K562 (cell line): Measurements from ENCODE around the gene PFAS. TPM values are rescaled to one million over a fixed set of nuclear protein-coding genes. Genes with fewer than 3 reads are reported as not detected.
A peak's percentile ranks its signal among the peaks of the same experiment; 100 is the strongest.

ENCODE experiments used
- BRD4 ChIP-seq: fragments of 200-600 bp; sonication (generic); IDR thresholded peaks from 2 replicates; pipeline ENCODE4 v1.6.1; 2017; ENCODE audit warnings: inconsistent platforms
- ELF2 ChIP-seq: fragments of 250-450 bp; sonication (Bioruptor Pico); IDR thresholded peaks from 2 replicates; pipeline ENCODE4 v1.5.0; 2021; ENCODE audit warnings: mild to moderate bottlenecking
- FOXK2 ChIP-seq, 2 experiments: fragments of 450-650 bp; IDR thresholded peaks in 1 of 2; conservative IDR thresholded peaks in 1 of 2; 2 replicates each; pipeline ENCODE4 v1.6.1; 2016; ENCODE audit warnings: low read depth in 2 of 2, mild to moderate bottlenecking in 1 of 2
- HNRNPL ChIP-seq: fragments of 200-400 bp; formaldehyde crosslinking; IDR thresholded peaks from 2 replicates; pipeline ENCODE4 v1.6.1; 2017; ENCODE audit warnings: low read depth, mild to moderate bottlenecking, low read length
- HNRNPUL1 ChIP-seq: fragments of 200-400 bp; formaldehyde crosslinking; IDR thresholded peaks from 2 replicates; pipeline ENCODE4 v1.6.1; 2017; ENCODE audit warnings: low read length
- LCOR ChIP-seq: sonication (generic); formaldehyde crosslinking; IDR thresholded peaks from 2 replicates; pipeline ENCODE4 v1.8.0; 2022; ENCODE audit warnings: mild to moderate bottlenecking, missing genetic modification reagents
- NCOA2 ChIP-seq, 2 experiments: fragments of 450-650 bp; IDR thresholded peaks; 2 replicates each; pipeline ENCODE4 v1.6.1; 2018; ENCODE audit warnings: mild to moderate bottlenecking in 2 of 2, moderate library complexity in 1 of 2; ENCODE audit not compliant: partially characterized antibody in 2 of 2
- PURB ChIP-seq: sonication (generic); formaldehyde crosslinking; IDR thresholded peaks from 2 replicates; pipeline ENCODE4 v1.9.0; 2021; ENCODE audit warnings: low read depth, mild to moderate bottlenecking, missing genetic modification reagents
- RNF2 ChIP-seq: sonication (generic); IDR thresholded peaks from 2 replicates; pipeline ENCODE4 v1.6.1; 2016
- SIN3A ChIP-seq, 2 experiments: fragments of 150-350 bp in 1 of 2; IDR thresholded peaks; 2 replicates each; pipeline ENCODE4 v1.6.1; 2011 to 2016; ENCODE audit warnings: borderline replicate concordance in 2 of 2, low read depth in 2 of 2, low read length in 2 of 2, mild to moderate bottlenecking in 2 of 2, moderate library complexity in 2 of 2; ENCODE audit not compliant: control insufficient read depth in 1 of 2
- TRIM24 ChIP-seq, 2 experiments: fragments of 450-650 bp; IDR thresholded peaks; 2 replicates each; pipeline ENCODE4 v1.6.1; 2016
- ZNF217 ChIP-seq: sonication (generic); formaldehyde crosslinking; IDR thresholded peaks from 2 replicates; pipeline ENCODE4 v1.8.0; 2022; ENCODE audit warnings: mild to moderate bottlenecking, missing genetic modification reagents
- ZNF263 ChIP-seq: sonication (generic); formaldehyde crosslinking; IDR thresholded peaks from 2 replicates; pipeline ENCODE4 v1.8.0; 2022; ENCODE audit warnings: mild to moderate bottlenecking, missing genetic modification reagents, borderline replicate concordance
- polyA plus RNA-seq, 8 experiments: library from polyadenylated mRNA; depleted of rRNA in 4 of 8; stranded (reverse) in 5 of 8; unstranded in 3 of 8; fragments of >200 nt; fragmentation: Nextera tagmentation in 2 of 8; fragmentation: Illumina TruSeq in 1 of 8; extraction: Ambion mirVana in 2 of 8; extraction: Trizol in 1 of 8; gene quantifications; 2 replicates each; pipeline versions ENCODE4 v1.2.1 to v1.2.3, GENCODE V29; 2011 to 2014; ENCODE audit warnings: inconsistent platforms in 1 of 8, missing spikeins in 1 of 8
- total RNA-seq, 7 experiments: library from RNA; depleted of rRNA in 6 of 7; stranded (reverse); fragments of >200 nt in 6 of 7; fragmentation: Illumina TruSeq in 2 of 7; extraction: Trizol in 2 of 7; gene quantifications; 2 replicates each; pipeline versions ENCODE4 v1.2.1 to v1.2.3, GENCODE V29; 2011 to 2021; ENCODE audit warnings: low replicate concordance in 1 of 7
- TF ChIP-seq, protein P1 (sequence below): sonication (generic); formaldehyde crosslinking; IDR thresholded peaks from 2 replicates; pipeline ENCODE4 v1.8.0; 2023; ENCODE audit warnings: mild to moderate bottlenecking, missing genetic modification reagents
- TF ChIP-seq, protein P2 (sequence below): fragments of 450-650 bp; IDR thresholded peaks from 2 replicates; pipeline ENCODE4 v1.6.1; 2014; ENCODE audit warnings: low read depth, mild to moderate bottlenecking, moderate library complexity, borderline replicate concordance
- TF ChIP-seq, protein P3 (sequence below), 2 experiments: fragments of 450-650 bp in 1 of 2; sonication (generic) in 1 of 2; formaldehyde crosslinking in 1 of 2; IDR thresholded peaks in 1 of 2; conservative IDR thresholded peaks in 1 of 2; 2 replicates each; pipeline versions ENCODE4 v1.6.1 to v1.8.1; 2016 to 2023; ENCODE audit warnings: mild to moderate bottlenecking in 2 of 2, moderate library complexity in 2 of 2, inconsistent platforms in 1 of 2, missing genetic modification reagents in 1 of 2

PFAS gene
- total and polyA plus RNA-seq, 9 of the 15 experiments (the other 6 are each of a cell fraction or from before 2014, with no cell fraction given): 11.6 to 131 (median 43.9) TPM

DNA sequence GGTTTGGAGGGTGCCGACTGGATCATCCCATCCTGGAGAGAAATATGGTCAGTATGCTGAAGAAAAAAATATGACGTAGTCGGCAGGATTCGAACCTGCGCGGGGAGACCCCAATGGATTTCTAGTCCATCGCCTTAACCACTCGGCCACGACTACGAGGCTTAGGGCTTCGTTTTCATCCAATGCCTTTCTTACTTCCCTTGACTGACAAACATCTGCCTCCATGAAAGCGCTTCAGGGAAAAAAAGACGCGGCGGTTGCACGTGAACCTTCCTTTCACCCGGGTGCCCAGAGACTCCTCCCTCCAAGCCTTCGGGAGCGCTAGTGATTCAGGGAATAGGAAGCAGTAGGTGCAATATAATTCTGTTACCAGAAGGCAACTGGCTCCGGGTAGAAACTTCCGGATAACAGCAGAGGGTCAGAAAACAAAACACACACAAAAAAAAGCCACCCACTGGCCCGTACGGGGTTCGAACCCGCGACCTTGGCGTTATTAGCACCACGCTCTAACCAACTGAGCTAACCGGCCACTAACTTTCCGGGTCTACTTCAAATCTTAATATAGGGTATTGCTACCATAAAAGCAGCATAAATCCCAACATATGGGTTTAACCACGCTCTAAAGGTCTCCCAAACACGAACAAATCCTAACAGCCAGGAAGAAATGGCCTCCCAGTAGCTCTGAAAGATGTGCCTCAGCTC, 22.4 kb upstream of the PFAS start (continued):
- TF ChIP-seq, protein P1, sequence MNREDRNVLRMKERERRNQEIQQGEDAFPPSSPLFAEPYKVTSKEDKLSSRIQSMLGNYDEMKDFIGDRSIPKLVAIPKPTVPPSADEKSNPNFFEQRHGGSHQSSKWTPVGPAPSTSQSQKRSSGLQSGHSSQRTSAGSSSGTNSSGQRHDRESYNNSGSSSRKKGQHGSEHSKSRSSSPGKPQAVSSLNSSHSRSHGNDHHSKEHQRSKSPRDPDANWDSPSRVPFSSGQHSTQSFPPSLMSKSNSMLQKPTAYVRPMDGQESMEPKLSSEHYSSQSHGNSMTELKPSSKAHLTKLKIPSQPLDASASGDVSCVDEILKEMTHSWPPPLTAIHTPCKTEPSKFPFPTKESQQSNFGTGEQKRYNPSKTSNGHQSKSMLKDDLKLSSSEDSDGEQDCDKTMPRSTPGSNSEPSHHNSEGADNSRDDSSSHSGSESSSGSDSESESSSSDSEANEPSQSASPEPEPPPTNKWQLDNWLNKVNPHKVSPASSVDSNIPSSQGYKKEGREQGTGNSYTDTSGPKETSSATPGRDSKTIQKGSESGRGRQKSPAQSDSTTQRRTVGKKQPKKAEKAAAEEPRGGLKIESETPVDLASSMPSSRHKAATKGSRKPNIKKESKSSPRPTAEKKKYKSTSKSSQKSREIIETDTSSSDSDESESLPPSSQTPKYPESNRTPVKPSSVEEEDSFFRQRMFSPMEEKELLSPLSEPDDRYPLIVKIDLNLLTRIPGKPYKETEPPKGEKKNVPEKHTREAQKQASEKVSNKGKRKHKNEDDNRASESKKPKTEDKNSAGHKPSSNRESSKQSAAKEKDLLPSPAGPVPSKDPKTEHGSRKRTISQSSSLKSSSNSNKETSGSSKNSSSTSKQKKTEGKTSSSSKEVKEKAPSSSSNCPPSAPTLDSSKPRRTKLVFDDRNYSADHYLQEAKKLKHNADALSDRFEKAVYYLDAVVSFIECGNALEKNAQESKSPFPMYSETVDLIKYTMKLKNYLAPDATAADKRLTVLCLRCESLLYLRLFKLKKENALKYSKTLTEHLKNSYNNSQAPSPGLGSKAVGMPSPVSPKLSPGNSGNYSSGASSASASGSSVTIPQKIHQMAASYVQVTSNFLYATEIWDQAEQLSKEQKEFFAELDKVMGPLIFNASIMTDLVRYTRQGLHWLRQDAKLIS (CRISPR knock-in tag): peak; percentile 75; the same call in 1 of the 2 replicates
- no peak for TF ChIP-seq PURB (CRISPR knock-in tag)
- peak; percentile 29; the same call in 1 of the 2 replicates for TF ChIP-seq HNRNPUL1
- TF ChIP-seq HNRNPL: no peak
- no peak for TF ChIP-seq SIN3A (IDR thresholded peaks at IDR 0.05; ENCODE audit: borderline replicate concordance in 2 of 2, control insufficient read depth in 1 of 2, low read depth in 2 of 2, low read length in 2 of 2)
- TF ChIP-seq ZNF217: no peak
- peak; percentile 51; the same call in 1 of the 2 replicates for TF ChIP-seq LCOR (CRISPR knock-in tag)
- TF ChIP-seq BRD4: 0 out of 2 replicates have a peak, but pooled peaks have one; percentile 79
- TF ChIP-seq FOXK2 (conservative IDR thresholded peaks at IDR 0.05 in 1 of 2, IDR thresholded peaks at IDR 0.05 in 1 of 2; ENCODE audit: low read depth in 2 of 2): peak in 1 of 2 experiments; percentile 72; a peak in 2 of 4 replicates
- 0 out of 2 replicates have a peak, but pooled peaks have one; percentile 17 for TF ChIP-seq ZNF263 (CRISPR knock-in tag)
- TF ChIP-seq, protein P2, sequence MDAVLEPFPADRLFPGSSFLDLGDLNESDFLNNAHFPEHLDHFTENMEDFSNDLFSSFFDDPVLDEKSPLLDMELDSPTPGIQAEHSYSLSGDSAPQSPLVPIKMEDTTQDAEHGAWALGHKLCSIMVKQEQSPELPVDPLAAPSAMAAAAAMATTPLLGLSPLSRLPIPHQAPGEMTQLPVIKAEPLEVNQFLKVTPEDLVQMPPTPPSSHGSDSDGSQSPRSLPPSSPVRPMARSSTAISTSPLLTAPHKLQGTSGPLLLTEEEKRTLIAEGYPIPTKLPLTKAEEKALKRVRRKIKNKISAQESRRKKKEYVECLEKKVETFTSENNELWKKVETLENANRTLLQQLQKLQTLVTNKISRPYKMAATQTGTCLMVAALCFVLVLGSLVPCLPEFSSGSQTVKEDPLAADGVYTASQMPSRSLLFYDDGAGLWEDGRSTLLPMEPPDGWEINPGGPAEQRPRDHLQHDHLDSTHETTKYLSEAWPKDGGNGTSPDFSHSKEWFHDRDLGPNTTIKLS: no peak
- 0 out of 4 replicates have a peak, but pooled peaks of 1 of the 2 experiments have one; percentile 36 for TF ChIP-seq TRIM24 (IDR thresholded peaks at IDR 0.05)
- TF ChIP-seq, protein P3, sequence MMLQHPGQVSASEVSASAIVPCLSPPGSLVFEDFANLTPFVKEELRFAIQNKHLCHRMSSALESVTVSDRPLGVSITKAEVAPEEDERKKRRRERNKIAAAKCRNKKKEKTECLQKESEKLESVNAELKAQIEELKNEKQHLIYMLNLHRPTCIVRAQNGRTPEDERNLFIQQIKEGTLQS (IDR thresholded peaks at IDR 0.05): peak; percentile 51; the same call in 1 of the 2 replicates
- TF ChIP-seq, protein P3 (CRISPR knock-in tag; conservative IDR thresholded peaks at IDR 0.05): no peak
- 0 out of 2 replicates have a peak, but pooled peaks have one; percentile 11 for TF ChIP-seq RNF2
- no peak for TF ChIP-seq NCOA2 (IDR thresholded peaks at IDR 0.05; ENCODE audit: partially characterized antibody in 2 of 2)
- TF ChIP-seq ELF2: no peak; the same call in none of the 2 replicates
